ENCODE measurements around the gene PTCHD4. TPM values are rescaled to one million over a fixed set of nuclear protein-coding genes. Genes with fewer than 3 reads are reported as not detected.
"Not testable (repeated sequence)": the region's sequence is repeated elsewhere in the genome, so short reads cannot be mapped to it uniquely, and the experiment has no call there.

Gene PTCHD4
- total RNA-seq, 1 donor from 2014 or later, result 2.7 TPM

DNA sequence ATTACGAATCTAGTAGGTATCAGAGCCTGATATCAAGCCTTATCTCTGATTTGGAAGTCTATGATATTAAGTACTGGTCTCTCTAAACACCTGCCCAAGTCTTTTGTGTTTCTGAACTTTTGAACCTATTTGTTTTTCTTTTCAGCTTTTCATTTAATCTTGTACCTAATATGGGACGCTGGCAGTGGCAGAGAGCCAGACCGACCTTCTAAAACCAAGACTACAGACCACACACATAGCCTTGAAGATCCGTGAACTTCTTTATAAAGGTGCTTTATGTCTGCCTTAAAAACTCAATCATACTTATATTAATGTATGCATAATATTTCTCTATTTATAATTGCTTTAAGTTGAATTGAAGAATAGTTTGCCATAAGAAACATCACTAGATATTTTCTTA is 12.6 kb upstream of the PTCHD4 start:
- no peaks in the 10 kb centered on the region for H3K27me3 Mint-ChIP-seq
- DNase-seq (ENCODE audit: low spot score, unreplicated experiment), result no peak
- no peak overlapping the region for H3K4me3 Mint-ChIP-seq (ENCODE audit: low read depth)
- peaks cover 5% of the 10 kb centered on the region for H3K4me1 Mint-ChIP-seq (ENCODE audit: low read depth)
- peaks cover 4% of the 10 kb centered on the region for H3K9me3 Mint-ChIP-seq (ENCODE audit: low read depth)
- H3K27ac Mint-ChIP-seq, result no peak overlapping the region
- no peaks in the 10 kb centered on the region for H3K36me3 Mint-ChIP-seq (ENCODE audit: insufficient read depth)
- TF ChIP-seq, protein P1, sequence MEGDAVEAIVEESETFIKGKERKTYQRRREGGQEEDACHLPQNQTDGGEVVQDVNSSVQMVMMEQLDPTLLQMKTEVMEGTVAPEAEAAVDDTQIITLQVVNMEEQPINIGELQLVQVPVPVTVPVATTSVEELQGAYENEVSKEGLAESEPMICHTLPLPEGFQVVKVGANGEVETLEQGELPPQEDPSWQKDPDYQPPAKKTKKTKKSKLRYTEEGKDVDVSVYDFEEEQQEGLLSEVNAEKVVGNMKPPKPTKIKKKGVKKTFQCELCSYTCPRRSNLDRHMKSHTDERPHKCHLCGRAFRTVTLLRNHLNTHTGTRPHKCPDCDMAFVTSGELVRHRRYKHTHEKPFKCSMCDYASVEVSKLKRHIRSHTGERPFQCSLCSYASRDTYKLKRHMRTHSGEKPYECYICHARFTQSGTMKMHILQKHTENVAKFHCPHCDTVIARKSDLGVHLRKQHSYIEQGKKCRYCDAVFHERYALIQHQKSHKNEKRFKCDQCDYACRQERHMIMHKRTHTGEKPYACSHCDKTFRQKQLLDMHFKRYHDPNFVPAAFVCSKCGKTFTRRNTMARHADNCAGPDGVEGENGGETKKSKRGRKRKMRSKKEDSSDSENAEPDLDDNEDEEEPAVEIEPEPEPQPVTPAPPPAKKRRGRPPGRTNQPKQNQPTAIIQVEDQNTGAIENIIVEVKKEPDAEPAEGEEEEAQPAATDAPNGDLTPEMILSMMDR (IDR thresholded peaks at IDR 0.05; ENCODE audit: unreplicated experiment), result no peak

DNA sequence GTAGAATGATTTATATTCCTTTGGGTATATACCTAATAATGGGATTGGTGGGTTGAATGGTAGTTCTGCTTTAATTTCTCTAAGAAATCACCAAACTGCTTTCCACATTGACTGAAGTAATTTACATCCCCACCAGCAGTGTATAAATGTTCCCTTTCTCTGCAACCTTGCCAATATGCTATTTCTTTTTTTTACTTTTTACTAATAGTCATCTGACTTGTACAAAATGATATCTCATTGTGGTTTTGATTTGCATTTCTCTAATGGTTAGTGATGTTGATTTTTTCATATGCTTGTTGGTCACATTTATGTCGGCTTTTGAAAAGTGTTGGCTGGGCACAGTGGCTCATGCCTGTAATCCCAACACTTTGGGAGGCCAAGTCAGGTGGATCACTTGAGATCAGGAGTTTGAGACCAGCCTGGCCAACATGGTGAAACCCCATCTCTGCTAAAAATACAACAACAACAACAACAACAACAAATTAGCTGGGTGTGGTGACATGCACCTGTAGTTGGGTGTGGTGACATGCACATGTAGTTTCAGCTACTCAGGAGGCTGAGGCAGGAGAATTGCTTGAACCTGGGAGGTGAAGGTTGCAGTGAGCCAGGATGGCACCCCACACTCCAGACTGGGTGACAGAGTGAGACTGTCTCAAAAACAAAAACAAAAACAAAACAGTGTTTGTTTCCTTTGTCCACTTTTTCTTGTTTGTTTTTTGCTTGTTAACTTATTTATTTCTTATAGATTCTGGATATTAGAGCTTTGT is 11.2 kb upstream of the PTCHD4 start:
- H3K27ac Mint-ChIP-seq; H3K9me3 Mint-ChIP-seq (ENCODE audit: low read depth); H3K4me1 Mint-ChIP-seq (ENCODE audit: low read depth); DNase-seq (ENCODE audit: low spot score, unreplicated experiment); H3K36me3 Mint-ChIP-seq (ENCODE audit: insufficient read depth); H3K4me3 Mint-ChIP-seq (ENCODE audit: low read depth); H3K27me3 Mint-ChIP-seq: not testable (repeated sequence)

DNA sequence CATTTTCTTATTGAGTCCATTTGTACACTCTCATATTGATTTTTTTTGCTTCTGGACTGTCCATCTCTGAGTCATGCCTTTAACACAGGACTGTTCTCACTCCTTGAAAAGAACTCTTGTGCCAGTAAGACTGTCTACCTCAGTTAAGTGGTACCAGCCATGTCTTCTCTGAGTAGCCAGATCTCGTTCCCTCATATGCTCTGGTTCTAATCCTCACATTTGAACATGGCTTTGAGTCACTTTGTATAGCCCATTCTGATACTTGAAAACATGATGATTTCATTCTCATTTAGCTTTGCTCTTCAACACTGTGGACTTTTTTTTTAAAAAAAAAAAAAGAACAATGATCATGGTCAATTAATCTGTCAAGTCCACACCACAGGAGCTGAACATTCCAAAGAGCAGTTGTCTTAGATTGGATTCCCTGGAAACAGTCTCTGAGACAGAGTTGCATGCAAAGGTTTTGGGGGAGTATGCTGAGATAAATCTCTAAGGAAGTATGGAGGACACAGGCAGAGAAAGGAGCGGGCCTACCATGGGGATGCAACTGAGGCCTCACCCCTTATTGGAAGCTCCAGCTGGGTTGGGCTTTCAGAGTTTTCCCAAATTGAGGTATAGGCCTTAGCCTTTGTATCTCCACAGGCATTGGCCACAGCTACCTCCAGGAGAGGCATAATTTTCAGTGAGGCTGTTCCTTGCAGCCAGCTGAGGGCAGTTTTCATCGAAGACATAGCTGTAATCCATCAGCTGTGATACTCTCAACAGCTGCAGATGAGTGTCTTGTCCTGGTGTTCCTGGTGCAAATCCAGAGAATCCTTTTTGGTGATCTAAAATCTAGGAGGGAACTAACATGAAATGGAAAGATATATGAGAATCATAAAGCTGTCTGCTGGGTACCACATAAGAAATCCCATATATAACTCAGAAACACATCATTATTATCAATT is 6.0 kb upstream of the PTCHD4 start:
- TF ChIP-seq, protein P1 (IDR thresholded peaks at IDR 0.05; ENCODE audit: unreplicated experiment), result no peak
- Mint-ChIP-seq H3K27ac (no peak overlapping the region), H3K36me3 (ENCODE audit: insufficient read depth) (no peaks in the 10 kb centered on the region), H3K27me3 (no peaks in the 10 kb centered on the region), H3K4me3 (ENCODE audit: low read depth) (no peak overlapping the region), H3K9me3 (ENCODE audit: low read depth) (no peaks in the 10 kb centered on the region), H3K4me1 (ENCODE audit: low read depth) (peaks cover 12% of the 10 kb centered on the region)
- DNase-seq (ENCODE audit: low spot score, unreplicated experiment), result no peak

DNA sequence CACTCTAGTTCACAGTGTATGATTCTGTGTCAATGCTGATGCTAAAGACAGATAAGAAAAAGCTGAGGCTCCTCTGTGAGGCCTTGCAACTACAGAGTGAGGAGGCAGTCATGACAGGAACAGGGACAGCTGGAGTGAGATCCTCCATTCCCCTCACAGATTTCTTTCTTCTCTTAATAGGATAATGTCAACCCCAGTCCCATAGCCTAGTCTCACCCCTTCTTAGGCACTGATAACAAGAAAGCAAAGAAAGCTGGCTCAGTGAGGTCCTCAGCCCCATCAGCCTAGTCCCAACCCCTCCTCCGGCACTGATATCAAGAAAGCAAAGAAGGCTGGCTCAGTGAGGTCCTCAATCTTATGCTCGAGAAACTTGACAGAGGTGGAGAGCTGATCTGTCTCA is 2.1 kb upstream of the PTCHD4 start:
- H3K9me3 Mint-ChIP-seq (ENCODE audit: low read depth), result no peaks in the 10 kb centered on the region
- no peak for DNase-seq (ENCODE audit: low spot score, unreplicated experiment)
- H3K4me3 Mint-ChIP-seq (ENCODE audit: low read depth), result no peak overlapping the region
- no peaks in the 10 kb centered on the region for H3K27me3 Mint-ChIP-seq
- TF ChIP-seq, protein P1 (IDR thresholded peaks at IDR 0.05; ENCODE audit: unreplicated experiment), result no peak
- peaks cover 27% of the 10 kb centered on the region for H3K4me1 Mint-ChIP-seq (ENCODE audit: low read depth)
- no peaks in the 10 kb centered on the region for H3K36me3 Mint-ChIP-seq (ENCODE audit: insufficient read depth)
- H3K27ac Mint-ChIP-seq, result no peak overlapping the region

DNA sequence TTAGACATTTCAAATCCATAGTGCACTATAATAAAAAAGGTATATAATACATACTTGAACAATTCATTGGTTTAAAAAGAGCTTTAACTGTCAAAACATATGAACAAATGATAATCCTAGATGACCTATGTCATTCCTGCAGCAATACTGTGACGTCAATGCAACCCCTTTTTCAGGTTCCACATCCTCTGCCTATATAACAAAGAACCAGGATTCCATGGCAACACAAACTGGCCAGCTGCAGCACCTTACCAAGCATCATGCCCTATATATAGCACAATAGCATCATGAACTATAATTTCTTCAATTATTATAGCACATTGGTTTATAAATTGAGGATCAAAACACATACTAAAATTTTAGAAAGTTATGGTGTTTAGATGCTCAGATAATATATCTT is 578 bp upstream of the PTCHD4 start:
- TF ChIP-seq, protein P1 (IDR thresholded peaks at IDR 0.05; ENCODE audit: unreplicated experiment), result no peak
- no peak for DNase-seq (ENCODE audit: low spot score, unreplicated experiment)
- H3K4me3 Mint-ChIP-seq (ENCODE audit: low read depth), result no peak overlapping the region
- H3K4me1 Mint-ChIP-seq (ENCODE audit: low read depth), result peaks cover 27% of the 10 kb centered on the region
- H3K36me3 Mint-ChIP-seq (ENCODE audit: insufficient read depth), result no peaks in the 10 kb centered on the region
- no peaks in the 10 kb centered on the region for H3K9me3 Mint-ChIP-seq (ENCODE audit: low read depth)
- H3K27me3 Mint-ChIP-seq, result no peaks in the 10 kb centered on the region
- H3K27ac Mint-ChIP-seq, result no peak overlapping the region

Data from progenitor cell of endocrine pancreas (in vitro differentiated cells).